ENCODE data around the gene PDP2. TPM values are rescaled to one million over a fixed set of nuclear protein-coding genes. Genes with fewer than 3 reads are reported as not detected.

Gene PDP2
- total RNA-seq, 4 donors from 2014 or later, result 2.2 to 5.2 (median 4.1) TPM

- no peaks in the 10 kb centered on the region for H3K9me3 ChIP-seq
- no peaks in the 10 kb centered on the region for H3K27me3 ChIP-seq
- TF ChIP-seq CTCF (IDR thresholded peaks at IDR 0.05 in 4 of 5, conservative IDR thresholded peaks at IDR 0.05 in 1 of 5) (no peak), POLR2A (IDR thresholded peaks at IDR 0.05) (no peak)
- H3K36me3 ChIP-seq, result peaks cover 0 to 15% of the 10 kb centered on the region in 2 donors
- intact Hi-C loops (cut with DNase I; ENCODE audit: low total_unique reads) (no loop called here), in situ Hi-C loops (cut with MboI; ENCODE audit: low sequenced_read_pairs in 4 of 4) (no loop called here)
- peak; percentile 3 to 7 for ATAC-seq
- peak overlapping the region; percentile 78 to 87 (median 80) for H3K27ac ChIP-seq
- peak overlapping the region; percentile 68 to 94 (median 86) for H3K4me3 ChIP-seq
- DNase-seq, result no peak
- H3K4me1 ChIP-seq, result peaks cover 9% of the 10 kb centered on the region in 2 donors
Measured at GRCh38 chr16:66881014-66881417, 701 bp downstream of the PDP2 start.

GRCh38 chr16:66881560-66881959 lies 1.2 kb downstream of the PDP2 start:
- Histone ChIP-seq H3K9me3 (no peaks in the 10 kb centered on the region), H3K27me3 (no peaks in the 10 kb centered on the region), H3K36me3 (peaks cover 0 to 15% of the 10 kb centered on the region in 2 donors), H3K27ac (peak overlapping the region; percentile 78 to 87 (median 80)), H3K4me1 (peaks cover 9% of the 10 kb centered on the region in 2 donors), H3K4me3 (peak overlapping the region in 3 of 4 donors; percentile 68 to 94 (median 86))
- ATAC-seq (no peak), DNase-seq (no peak)
- TF ChIP-seq POLR2A (IDR thresholded peaks at IDR 0.05) (no peak), CTCF (IDR thresholded peaks at IDR 0.05 in 4 of 5, conservative IDR thresholded peaks at IDR 0.05 in 1 of 5) (no peak)
- intact Hi-C loops (cut with DNase I; ENCODE audit: low total_unique reads) (no loop called here), in situ Hi-C loops (cut with MboI; ENCODE audit: low sequenced_read_pairs in 4 of 4) (no loop called here)

GRCh38 chr16:66881964-66882508 lies 1.7 kb downstream of the PDP2 start:
- no peaks in the 10 kb centered on the region for H3K27me3 ChIP-seq
- in situ Hi-C loops (cut with MboI; ENCODE audit: low sequenced_read_pairs in 4 of 4), result no loop called here
- no peak overlapping the region for H3K4me3 ChIP-seq
- ATAC-seq, result no peak
- intact Hi-C loops (cut with DNase I; ENCODE audit: low total_unique reads), result no loop called here
- TF ChIP-seq CTCF (IDR thresholded peaks at IDR 0.05 in 4 of 5, conservative IDR thresholded peaks at IDR 0.05 in 1 of 5) (no peak), POLR2A (IDR thresholded peaks at IDR 0.05) (no peak)
- H3K27ac ChIP-seq, result peak overlapping the region in 2 of 4 donors; percentile 79 to 82
- DNase-seq, result no peak
- peaks cover 9% of the 10 kb centered on the region in 2 donors for H3K4me1 ChIP-seq
- H3K9me3 ChIP-seq, result no peaks in the 10 kb centered on the region
- peaks cover 0 to 15% of the 10 kb centered on the region in 2 donors for H3K36me3 ChIP-seq

- intact Hi-C loops (cut with DNase I; ENCODE audit: low total_unique reads), result no loop called here
- ATAC-seq, result no peak
Measured at GRCh38 chr16:66882702-66883101, 2.4 kb downstream of the PDP2 start.

More at GRCh38 chr16:66882702-66883101, 2.4 kb downstream of the PDP2 start:
- H3K36me3 ChIP-seq, result peaks cover 0 to 15% of the 10 kb centered on the region in 2 donors
- no peak for DNase-seq
- H3K9me3 ChIP-seq, result no peaks in the 10 kb centered on the region
- H3K27ac ChIP-seq, result peak overlapping the region in 1 of 4 donors; percentile 7
- no peaks in the 10 kb centered on the region for H3K27me3 ChIP-seq
- TF ChIP-seq CTCF (IDR thresholded peaks at IDR 0.05 in 4 of 5, conservative IDR thresholded peaks at IDR 0.05 in 1 of 5) (no peak), POLR2A (IDR thresholded peaks at IDR 0.05) (no peak)
- in situ Hi-C loops (cut with MboI; ENCODE audit: low sequenced_read_pairs in 4 of 4), result no loop called here
- no peak overlapping the region for H3K4me3 ChIP-seq
- H3K4me1 ChIP-seq, result peaks cover 9% of the 10 kb centered on the region in 2 donors
